ENCODE measurements around the gene IL17RD. TPM values are rescaled to one million over a fixed set of nuclear protein-coding genes. Genes with fewer than 3 reads are reported as not detected.

Gene IL17RD
- total RNA-seq, 1 experiment from 2014 or later: 1.3 TPM

DNA sequence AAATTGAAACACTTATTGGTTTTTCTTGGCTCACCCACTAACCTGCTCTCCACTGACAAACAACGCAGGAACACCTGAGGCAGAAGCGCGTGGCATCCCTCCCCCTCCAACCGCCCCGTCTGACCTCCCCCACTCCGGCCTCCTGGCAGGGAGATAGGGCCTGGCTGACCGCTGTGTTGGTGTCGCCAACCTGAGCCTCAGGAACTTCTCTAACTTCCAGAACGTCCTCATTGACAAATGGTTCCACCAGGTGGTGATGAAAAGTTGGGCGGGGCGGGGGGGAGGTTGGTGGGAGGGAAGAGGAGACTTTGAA, 22.8 kb downstream of the IL17RD start:
- POLR2A ChIA-PET (ENCODE audit: low non-redundant PET): no interaction called here
- H3K4me1 ChIP-seq (ENCODE audit: insufficient read depth, low read length, poor library complexity, severe bottlenecking): no peaks in the 10 kb centered on the region

DNA sequence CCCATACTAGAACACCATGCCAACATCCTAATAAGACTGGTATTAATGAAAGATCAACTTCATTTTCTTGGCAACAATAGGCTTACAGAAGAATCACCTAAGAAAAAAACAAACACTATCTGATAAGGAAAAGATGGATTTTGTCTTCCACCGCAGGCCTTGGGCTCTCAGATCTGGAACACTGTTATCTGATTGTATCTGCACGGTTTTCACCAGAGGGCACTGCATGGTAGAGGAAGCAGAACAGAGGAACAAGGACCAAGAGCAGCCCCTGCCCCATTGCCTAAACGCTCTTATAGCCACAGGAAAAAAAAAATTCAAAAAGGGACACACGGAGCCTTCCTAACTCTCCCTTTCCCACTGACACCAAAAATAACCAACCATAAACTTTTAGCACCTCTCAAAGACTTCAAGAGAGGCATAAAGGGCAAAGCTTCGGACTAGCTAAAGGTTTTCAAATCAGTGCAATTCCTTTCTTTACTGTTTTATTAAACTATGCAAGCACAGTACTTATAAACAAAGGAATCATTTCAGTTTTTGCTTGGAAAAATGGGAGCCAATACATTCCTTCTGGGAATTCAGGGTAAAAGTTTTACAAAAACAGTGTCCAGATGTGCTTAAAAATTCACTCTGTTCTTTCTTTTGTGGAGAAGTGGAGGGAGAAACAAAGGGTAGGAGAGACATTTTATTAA, 23.3 kb downstream of the IL17RD start:
- DNase-seq (ENCODE audit: low spot score): no peak
- POLR2A ChIA-PET (ENCODE audit: low non-redundant PET): no interaction called here
- BruUV-seq (replicated peaks): no TSS peak
- intact Hi-C loops (cut with micrococcal nuclease; ENCODE audit: unreplicated experiment): no loop called here
- CTCF ChIA-PET: no interaction called here
- no peaks in the 10 kb centered on the region for H3K9me3 ChIP-seq (ENCODE audit: low read depth, low read length, poor library complexity, severe bottlenecking)
- no peak overlapping the region for H3K27ac ChIP-seq (ENCODE audit: low read depth, low read length, poor library complexity, severe bottlenecking)
- H3K4me1 ChIP-seq (ENCODE audit: insufficient read depth, low read length, poor library complexity, severe bottlenecking): no peaks in the 10 kb centered on the region
- H3K36me3 ChIP-seq (ENCODE audit: insufficient read depth, low read length, poor library complexity, severe bottlenecking): no peaks in the 10 kb centered on the region
- H3K4me3 ChIP-seq (ENCODE audit: low read depth, low read length, poor library complexity, severe bottlenecking): no peak overlapping the region
- TF ChIP-seq, protein P1, sequence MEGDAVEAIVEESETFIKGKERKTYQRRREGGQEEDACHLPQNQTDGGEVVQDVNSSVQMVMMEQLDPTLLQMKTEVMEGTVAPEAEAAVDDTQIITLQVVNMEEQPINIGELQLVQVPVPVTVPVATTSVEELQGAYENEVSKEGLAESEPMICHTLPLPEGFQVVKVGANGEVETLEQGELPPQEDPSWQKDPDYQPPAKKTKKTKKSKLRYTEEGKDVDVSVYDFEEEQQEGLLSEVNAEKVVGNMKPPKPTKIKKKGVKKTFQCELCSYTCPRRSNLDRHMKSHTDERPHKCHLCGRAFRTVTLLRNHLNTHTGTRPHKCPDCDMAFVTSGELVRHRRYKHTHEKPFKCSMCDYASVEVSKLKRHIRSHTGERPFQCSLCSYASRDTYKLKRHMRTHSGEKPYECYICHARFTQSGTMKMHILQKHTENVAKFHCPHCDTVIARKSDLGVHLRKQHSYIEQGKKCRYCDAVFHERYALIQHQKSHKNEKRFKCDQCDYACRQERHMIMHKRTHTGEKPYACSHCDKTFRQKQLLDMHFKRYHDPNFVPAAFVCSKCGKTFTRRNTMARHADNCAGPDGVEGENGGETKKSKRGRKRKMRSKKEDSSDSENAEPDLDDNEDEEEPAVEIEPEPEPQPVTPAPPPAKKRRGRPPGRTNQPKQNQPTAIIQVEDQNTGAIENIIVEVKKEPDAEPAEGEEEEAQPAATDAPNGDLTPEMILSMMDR (conservative IDR thresholded peaks at IDR 0.05; ENCODE audit: low read depth, low read length): 0 out of 2 replicates have a peak, but pooled peaks have one; percentile 8
- TF ChIP-seq EZH2 (IDR thresholded peaks at IDR 0.05; ENCODE audit: borderline replicate concordance, low read depth, low read length, poor library complexity, severe bottlenecking): no peak
- H3K27me3 ChIP-seq (replicated peaks; ENCODE audit: insufficient read depth, low read depth, low read length, poor library complexity): no peaks in the 10 kb centered on the region

More for the DNA sequence above, 22.8 kb downstream of the IL17RD start:
- H3K27me3 ChIP-seq (replicated peaks; ENCODE audit: insufficient read depth, low read depth, low read length, poor library complexity): no peaks in the 10 kb centered on the region
- intact Hi-C loops (cut with micrococcal nuclease; ENCODE audit: unreplicated experiment): no loop called here
- CTCF ChIA-PET: no interaction called here
- no TSS peak for BruUV-seq (replicated peaks)
- TF ChIP-seq, protein P1 (conservative IDR thresholded peaks at IDR 0.05; ENCODE audit: low read depth, low read length): no peak
- TF ChIP-seq EZH2 (IDR thresholded peaks at IDR 0.05; ENCODE audit: borderline replicate concordance, low read depth, low read length, poor library complexity, severe bottlenecking): no peak
- H3K27ac ChIP-seq (ENCODE audit: low read depth, low read length, poor library complexity, severe bottlenecking): no peak overlapping the region
- no peak for DNase-seq (ENCODE audit: low spot score)
- no peaks in the 10 kb centered on the region for H3K36me3 ChIP-seq (ENCODE audit: insufficient read depth, low read length, poor library complexity, severe bottlenecking)
- no peak overlapping the region for H3K4me3 ChIP-seq (ENCODE audit: low read depth, low read length, poor library complexity, severe bottlenecking)
- H3K9me3 ChIP-seq (ENCODE audit: low read depth, low read length, poor library complexity, severe bottlenecking): no peaks in the 10 kb centered on the region

GRCh38 chr3:57140894-57141293, 24.3 kb downstream of the IL17RD start:
- intact Hi-C loops (cut with micrococcal nuclease; ENCODE audit: unreplicated experiment): no loop called here
- Histone ChIP-seq H3K27ac (ENCODE audit: low read depth, low read length, poor library complexity, severe bottlenecking) (no peak overlapping the region), H3K4me3 (ENCODE audit: low read depth, low read length, poor library complexity, severe bottlenecking) (no peak overlapping the region), H3K4me1 (ENCODE audit: insufficient read depth, low read length, poor library complexity, severe bottlenecking) (no peaks in the 10 kb centered on the region), H3K36me3 (ENCODE audit: insufficient read depth, low read length, poor library complexity, severe bottlenecking) (no peaks in the 10 kb centered on the region), H3K9me3 (ENCODE audit: low read depth, low read length, poor library complexity, severe bottlenecking) (no peaks in the 10 kb centered on the region), H3K27me3 (replicated peaks; ENCODE audit: insufficient read depth, low read depth, low read length, poor library complexity) (no peaks in the 10 kb centered on the region)
- TF ChIP-seq, protein P1 (conservative IDR thresholded peaks at IDR 0.05; ENCODE audit: low read depth, low read length): no peak
- no peak for TF ChIP-seq EZH2 (IDR thresholded peaks at IDR 0.05; ENCODE audit: borderline replicate concordance, low read depth, low read length, poor library complexity, severe bottlenecking)
- no TSS peak for BruUV-seq (replicated peaks)
- ChIA-PET CTCF (no interaction called here), POLR2A (ENCODE audit: low non-redundant PET) (no interaction called here)
- no peak for DNase-seq (ENCODE audit: low spot score)
